GM19372 (cell line): Measurements from ENCODE around the gene DYNLT3.

Experiments used
- ATAC-seq: cut with Tn5 transposase; IDR thresholded peaks from one replicate; pipeline ENCODE4 v1.9.1; 2021; ENCODE audit warnings: mild to moderate bottlenecking, low read depth, moderate library complexity; ENCODE audit not compliant: unreplicated experiment

Gene DYNLT3, protein sequence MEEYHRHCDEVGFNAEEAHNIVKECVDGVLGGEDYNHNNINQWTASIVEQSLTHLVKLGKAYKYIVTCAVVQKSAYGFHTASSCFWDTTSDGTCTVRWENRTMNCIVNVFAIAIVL

DNA sequence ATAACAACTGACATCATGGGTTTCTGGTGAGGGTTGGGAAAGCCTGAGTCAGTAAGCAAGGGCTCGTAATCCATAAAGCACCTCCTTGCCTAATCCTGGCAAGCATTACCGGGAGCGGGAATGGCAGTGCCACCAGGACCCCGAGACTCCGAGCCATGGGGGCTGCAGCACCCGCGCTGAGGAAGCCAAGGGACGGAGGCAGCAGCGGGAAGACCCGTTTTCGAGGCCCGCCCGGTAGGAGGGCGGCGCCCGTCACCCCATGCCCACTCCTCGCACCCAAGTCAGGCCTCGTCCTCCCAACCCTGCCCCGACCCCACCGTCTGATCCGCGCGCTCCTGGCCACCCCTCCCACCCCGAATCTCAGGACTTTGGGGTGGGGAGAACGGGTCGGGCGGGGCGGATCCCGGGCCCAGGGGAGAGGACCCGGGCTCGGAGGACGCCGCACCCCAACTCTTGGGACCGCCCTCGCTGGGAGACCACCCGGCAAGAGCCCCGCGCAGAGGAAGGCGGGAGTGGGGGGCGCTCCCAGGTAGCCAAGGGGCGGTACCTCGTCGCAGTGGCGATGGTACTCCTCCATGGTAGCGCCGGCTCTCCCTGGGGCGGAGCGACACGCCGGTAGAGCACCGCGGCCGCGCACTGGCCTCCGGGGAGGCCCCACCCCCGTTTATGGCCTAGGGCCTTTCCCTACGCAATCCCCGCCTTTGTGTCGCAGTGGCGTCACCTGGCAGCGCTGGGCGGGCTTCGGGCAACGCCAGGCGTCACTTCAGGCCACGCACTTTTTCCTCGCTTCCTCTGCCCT, at the start of gene DYNLT3:
Gene DYNLT3 (minus strand): TSS at position 638 of the 799 bp plus-strand sequence. CDS start 61 bp downstream, at position 577.
- ATAC-seq: peak; percentile 100

DNA sequence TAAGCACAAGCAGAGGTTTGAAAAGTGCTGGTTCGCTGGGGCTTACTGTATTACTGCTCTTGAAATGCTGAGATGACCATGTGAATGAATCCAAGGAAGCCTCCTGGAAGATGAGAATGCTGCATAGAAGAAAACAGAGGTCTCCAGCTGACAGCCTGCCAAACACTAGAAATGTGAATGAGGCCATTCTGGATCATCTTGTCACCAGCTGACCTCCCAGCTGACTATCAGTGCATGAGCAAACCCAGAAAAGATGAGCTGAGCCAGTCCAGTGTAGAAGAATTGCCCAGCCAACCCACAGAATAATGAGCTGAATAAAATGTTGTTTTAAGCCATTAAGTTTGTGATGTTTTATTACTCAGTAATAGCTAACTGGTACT, 49.1 kb upstream of the DYNLT3 start:
- no peak for ATAC-seq

DNA sequence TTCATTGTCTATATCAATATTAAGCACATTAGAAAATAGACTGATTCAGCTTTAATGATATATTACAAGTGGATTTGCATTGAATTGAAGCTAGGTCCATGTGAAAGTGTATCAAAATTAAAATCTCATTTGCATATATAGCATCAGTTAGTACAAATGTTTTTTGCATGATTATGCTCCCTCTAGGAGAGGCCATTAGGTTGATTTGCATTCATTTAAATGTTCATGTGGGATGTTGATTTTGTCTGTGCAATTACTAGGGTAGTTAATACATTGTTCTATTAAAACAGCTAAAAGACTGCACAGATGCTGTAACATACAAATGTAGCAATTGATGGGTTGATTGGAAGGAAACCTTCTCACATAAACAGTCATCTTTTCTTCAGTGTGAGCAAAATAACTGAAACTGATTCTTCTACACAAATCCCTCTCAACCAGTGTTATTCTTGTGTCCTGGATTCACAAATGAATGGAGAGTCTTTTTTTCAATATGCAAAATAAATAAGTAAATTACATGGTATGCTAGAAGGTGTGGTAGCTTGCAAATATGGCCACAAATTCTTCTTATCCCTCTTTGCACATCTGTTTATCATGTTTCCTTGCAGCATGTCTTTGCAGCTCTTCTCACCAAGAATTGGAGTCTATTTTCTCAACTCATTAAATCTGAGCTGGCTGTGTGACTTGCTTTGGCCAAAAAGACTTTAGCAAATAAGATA, 48.6 kb upstream of the DYNLT3 start:
- ATAC-seq: no peak

DNA sequence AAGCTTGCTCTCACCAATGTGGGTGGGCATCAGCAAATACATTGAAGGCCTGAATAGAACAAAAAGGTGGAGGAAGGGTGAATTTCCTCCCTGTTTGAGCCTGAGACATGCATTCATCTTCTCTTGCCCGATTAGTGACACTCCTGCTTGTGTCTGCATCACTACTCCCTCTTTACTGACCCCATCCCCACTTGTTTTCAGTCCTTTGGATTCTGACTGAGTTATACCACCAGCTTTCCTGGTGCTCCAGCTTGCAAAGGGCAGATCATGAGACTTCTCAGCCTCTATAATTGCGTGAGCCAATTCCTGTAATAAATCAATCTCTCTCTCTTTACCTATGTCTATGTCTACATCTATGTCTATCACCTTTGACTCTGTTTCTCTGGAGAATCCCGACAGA, 47.4 kb upstream of the DYNLT3 start:
- no peak for ATAC-seq

DNA sequence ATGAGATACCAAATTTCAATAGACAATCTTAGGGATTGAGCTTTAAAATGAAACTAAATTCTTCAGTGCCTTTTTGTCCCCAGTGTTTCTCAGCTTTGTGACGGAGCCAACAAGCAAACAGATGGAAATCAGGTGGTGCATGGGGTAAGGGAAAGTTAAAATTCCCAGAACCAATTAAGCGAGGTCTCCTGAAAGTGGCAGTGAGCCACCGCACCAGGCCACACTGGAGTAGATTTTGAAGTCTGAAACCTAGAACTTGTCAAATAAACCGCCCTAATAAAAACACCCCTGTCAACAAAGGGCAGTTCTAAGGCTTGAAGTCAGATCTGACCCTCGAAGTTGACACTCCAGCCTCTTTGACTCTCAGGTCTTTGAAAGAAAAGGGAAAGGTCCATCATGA, 40.6 kb upstream of the DYNLT3 start:
- ATAC-seq: no peak

DNA sequence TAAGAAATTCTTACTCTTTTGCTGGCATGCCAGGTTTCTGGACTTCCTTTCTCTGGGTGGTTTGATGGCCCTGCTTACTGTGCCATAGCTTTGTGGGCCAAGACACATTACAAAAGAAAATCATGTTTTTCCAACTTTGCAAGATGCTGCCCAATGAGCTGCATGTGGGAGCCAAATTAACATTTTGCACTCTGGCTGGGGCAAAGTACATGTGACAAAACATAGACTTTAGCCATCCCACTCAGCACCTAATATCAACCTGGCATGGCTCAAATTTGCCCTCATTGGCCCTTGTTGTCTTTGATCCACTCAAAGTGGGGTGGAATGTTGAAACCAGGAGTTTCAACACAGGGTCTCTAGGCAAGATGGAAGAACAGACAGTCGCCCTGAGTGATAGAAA, 40.0 kb upstream of the DYNLT3 start:
- ATAC-seq: no peak

DNA sequence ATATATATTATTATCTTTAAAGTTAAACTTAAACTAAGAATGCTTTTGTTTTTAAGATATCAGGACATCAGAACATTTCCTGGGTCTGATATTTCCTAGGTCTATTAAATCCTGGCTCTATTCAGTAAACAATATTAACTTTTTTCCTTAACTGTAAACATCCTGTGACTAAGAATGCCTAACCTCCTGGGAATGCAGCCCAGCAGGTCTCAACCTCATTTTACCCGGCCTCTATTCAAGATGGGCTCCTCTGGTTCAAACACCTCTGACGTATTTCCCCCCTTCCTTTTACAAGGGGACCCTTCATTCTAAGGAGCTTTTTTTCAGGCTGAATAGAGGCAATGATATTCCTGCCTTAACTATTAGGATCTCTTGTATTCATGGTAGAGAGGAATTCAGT, 35.8 kb upstream of the DYNLT3 start:
- ATAC-seq: no peak

DNA sequence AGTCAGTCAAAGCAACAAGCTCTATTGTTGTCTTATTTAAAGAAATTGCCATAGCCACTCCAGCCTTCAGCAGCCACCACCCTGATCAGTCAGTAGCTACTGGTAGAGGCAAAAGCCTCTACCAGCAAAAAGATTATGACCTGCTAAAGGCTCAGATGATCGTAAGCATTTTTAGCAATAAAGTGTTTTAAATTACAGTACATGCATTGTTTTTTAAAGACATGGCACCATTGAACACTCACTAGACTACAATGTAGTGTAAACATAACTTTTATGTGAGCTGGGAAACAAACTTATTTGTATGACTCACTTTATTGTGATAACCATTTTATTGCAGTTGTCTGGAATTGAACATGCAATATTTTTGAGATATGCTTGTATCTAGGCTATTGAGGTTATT, 32.3 kb upstream of the DYNLT3 start:
- no peak for ATAC-seq

DNA sequence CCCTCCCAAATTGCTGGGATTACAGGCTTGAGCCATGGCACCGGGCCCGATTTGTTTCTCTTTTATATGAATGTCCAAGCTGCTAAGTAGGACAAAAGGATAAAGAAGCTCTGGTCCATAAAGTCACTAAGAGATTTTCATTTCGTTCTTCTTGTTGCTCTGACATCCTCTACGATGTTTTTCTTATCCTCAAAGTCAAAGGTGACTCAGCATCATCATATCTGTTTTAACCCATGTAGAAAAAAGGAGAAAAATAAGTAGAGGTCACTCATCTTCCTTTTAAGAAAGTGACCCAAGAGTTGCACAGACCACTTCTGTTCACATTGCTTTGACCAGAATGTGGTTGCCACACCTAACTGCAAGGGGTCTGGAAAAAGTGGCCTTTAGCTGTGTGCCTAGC, 29.3 kb upstream of the DYNLT3 start:
- ATAC-seq: no peak

DNA sequence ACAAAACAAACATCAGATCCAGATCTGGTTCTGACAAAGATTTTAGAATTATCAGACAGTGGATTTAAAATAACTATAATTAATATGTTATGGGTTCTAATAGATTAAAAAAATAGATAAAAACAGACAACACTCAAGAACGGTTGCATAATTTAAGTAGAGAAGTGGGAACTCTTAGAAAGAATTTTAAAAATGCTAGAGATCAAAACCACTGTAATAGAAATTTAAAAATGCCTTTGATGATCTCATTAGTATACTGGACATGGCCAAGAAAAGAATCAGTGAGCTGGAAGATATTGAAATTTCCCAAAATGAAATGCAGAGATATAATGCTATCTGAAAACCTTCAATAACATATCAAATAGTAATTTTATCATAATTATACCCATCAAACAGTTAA, 28.3 kb upstream of the DYNLT3 start:
- ATAC-seq: no peak

DNA sequence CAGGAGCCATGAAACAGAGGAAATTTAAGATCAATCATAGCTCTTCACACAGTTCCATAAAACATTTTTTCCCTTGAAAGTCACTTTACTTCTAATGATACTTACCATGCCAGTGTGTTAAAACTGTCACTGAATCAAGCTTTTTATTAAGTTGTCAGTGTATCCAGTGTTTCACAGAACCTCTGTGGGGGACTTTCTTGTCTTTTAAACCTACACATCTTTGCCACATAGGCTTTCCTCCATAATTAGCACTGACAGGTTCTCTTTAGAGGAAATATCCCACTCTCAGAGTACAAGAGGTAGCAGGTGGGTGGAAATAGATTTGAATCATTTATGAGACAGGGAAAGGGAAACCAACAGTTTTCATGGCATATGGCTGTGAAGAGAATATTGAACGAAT, 25.8 kb upstream of the DYNLT3 start:
- ATAC-seq: no peak

DNA sequence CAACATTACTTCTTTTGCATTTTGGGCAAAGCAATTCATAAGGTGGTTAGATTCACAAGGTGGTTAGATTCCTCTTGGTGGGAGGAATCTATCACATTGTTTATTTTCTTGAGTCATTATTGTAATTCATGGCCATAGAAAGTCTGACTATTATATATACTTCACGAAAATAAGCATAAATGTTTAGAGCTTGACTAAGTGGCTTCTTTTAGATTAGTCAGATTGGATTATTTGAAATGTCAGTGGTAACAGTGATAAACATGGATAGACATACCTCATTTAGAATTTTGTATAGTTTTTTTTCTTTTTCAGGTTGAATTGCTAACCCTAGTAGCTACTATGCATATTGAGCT, 24.9 kb upstream of the DYNLT3 start:
- ATAC-seq: no peak

DNA sequence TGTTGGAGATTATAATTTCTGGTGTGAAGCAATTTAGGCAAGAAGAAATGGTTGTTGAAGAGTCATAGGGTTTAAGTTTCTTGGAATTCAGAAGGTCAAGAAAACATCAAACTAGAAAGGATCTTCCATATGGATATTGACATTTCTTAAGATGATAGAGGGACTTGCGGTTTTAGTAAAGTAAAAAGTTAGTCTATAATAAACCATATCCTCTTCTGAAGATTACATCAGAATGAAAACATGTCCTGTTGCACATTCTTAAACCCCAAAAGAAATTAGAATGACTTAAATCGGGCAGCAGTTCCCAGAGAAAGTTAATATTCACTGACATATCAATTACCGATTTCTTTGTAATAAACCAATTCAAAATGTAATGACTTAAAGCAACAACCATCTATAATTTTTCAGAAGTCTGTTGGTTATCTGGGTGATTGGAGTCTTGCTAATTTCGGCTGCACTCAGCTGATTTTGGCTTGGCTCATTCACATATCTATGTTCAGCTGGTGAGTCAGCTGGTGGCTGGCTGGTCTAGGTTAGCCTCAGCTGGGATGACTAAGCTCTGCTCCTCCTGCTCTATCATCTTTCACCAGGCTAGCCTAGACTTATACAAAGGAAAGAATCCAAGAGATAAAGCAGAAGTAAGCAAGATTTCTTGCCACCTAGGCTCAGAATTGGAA, 24.4 kb upstream of the DYNLT3 start:
- ATAC-seq: no peak

DNA sequence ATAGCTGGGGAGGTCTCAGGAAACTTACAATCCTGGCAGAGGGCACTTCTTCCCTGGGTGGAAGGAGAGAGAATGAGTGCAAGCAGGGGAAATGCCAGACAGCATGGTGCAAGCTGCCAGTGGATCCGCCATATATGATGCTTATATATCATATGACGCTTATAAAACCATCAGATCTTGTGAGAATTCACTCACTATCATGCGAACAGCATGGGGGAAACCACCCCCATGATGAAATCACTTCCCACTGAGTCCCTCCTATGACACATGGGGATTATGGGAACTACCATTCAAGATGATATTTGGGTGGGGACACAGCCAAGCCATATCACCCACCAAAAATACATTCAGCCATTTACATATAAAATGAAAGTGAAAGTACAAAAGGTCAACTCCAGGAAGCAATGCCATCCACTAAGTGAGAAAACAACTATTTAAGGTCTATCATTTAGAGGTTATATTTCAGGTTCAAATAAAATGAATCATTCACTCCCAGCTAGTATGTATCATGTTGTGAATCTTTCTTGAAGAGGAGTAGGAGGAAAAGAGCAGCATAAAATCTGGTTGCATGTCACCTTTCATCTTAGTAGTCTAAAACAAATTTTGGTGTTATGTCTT, 20.3 kb upstream of the DYNLT3 start:
- no peak for ATAC-seq

DNA sequence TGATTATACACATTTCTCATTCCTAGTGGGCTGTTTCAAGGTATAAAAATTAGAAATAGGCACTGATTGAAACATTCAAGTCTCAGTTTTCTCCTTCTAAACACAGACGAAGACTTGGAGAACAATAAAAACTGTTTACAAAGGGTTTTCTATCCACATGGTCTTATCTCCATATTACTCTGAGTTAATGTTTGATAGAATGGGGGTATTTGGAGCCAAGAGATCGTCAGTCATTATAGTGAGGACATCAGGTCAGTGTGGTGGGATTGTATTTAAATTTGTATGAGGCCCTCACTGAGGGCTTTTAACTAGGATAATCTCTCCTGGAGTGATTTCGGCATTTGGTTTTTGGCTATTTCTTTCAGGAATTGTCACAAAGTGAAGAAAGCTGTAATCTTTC, 16.4 kb upstream of the DYNLT3 start:
- no peak for ATAC-seq

DNA sequence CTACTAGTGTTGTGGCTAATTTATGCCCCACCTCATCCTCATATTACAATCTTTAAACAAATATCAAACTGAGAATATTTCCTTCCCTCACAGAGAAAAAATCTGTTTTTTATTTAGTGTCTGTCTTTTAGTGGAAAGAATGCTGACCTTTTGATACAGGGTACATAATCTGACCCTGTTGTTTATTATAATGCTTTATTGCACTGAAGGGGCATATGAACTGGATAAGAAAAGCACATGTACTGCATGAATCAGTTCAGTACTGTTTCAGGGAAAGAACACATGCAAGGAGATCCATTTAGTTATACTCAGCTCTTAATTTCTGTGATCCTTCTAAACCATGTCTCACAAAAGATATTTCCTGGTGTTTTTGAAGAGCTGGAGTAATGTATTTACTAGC, 15.5 kb upstream of the DYNLT3 start:
- no peak for ATAC-seq

DNA sequence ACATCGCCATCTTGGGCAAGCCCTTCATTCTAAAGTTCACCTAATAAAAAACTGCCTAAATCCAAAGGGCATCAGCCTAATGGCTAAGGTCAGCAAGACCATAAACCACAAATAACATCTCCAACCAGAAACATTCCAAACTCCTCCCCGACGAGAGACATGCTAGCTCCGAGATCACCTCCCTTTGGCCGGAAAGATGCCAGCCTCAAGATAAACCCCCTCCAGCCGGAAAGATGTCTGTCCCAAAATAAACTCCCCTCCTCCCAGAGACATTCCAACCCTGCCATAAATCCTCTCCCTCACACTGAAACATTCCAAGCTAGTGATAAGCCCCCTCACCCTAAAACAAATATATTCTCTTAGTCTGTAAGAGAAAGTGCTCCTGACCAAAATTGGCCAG, 13.3 kb upstream of the DYNLT3 start:
- no peak for ATAC-seq

DNA sequence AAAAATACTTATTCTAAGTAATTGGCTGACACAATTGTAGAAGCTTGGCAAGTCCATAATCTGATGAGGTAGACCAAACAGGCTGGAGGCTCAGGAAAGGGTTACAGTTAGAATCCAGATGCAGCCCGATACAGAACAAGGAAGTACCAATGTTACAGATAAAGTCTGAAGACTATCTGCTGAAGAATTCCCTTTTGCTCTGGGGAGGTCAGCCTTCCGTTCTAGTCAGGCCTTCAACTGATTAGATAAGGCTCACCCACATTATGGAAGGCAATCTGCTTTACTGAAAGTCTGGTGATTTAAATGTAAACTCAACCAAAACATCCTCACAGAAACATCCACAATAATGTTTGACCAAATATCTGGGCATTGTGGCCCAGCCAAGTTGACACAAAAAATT, 7.4 kb upstream of the DYNLT3 start:
- ATAC-seq: no peak

DNA sequence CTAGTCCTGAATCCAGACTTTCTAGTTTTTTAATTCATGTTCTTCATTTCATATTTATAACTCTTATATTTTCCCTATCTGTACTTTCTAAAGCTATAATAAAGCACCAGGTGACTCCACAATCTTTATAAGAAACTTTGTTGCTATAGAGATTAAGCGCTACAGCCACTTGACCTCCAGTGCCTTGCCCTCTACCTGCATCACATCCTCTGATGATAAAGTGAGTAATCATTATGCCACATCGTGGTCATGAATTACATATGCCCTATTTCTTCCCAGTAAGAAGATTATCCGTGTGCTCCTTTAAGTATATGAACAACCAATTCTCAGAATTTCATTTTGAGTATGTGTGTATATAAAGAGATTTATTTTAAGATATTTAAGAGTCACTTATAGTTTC, 6.8 kb upstream of the DYNLT3 start:
- no peak for ATAC-seq

DNA sequence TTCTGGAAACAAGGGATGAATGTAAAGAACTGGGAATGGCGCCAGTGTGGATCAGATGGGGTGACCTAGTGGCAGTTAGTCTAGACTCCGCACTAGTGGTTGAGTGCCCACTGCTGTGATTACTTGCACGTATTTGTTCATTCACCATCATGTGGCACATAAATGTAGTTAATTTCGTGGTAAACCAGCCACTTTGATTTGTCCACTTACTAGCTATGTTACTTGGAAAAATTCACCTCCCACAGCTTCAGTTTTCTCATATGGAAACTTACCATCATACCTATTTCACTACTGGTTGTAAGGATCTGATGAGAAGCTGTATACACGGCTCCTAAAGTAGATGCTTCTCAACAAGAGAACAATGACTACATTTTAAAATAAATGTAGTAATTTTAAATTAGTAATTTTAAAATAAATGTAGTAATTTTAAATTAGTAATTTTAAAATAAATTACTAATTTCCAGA, 394 bp upstream of the DYNLT3 start:
- ATAC-seq: peak; percentile 10

DNA sequence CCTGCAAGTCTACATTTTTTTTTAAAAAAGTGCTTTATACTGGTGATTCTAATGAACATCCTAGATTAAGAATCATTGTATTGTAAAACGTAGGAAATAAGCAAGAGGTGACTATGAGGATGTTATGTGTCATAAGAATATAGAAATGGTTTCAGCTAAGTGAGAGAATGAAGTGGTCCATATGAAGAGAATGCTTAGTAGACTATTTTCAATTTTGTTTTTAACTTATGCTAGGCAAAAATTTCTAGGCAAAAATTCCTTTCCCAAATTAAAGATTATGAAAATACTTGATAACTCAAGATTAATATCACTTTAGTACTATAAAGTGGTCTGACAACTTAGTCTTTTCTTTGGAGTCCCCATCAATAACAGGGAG, 825 bp downstream of the DYNLT3 start:
- no peak for ATAC-seq
